ENCODE measurements around the gene NKTR. TPM values are rescaled to one million over a fixed set of nuclear protein-coding genes. Genes with fewer than 3 reads are reported as not detected.

The NKTR gene
- total and polyA plus RNA-seq, 9 of the 15 experiments (the other 6 are each of a cell fraction or from before 2014, with no cell fraction given) = 19.7 to 123 (median 92.6) TPM

DNA sequence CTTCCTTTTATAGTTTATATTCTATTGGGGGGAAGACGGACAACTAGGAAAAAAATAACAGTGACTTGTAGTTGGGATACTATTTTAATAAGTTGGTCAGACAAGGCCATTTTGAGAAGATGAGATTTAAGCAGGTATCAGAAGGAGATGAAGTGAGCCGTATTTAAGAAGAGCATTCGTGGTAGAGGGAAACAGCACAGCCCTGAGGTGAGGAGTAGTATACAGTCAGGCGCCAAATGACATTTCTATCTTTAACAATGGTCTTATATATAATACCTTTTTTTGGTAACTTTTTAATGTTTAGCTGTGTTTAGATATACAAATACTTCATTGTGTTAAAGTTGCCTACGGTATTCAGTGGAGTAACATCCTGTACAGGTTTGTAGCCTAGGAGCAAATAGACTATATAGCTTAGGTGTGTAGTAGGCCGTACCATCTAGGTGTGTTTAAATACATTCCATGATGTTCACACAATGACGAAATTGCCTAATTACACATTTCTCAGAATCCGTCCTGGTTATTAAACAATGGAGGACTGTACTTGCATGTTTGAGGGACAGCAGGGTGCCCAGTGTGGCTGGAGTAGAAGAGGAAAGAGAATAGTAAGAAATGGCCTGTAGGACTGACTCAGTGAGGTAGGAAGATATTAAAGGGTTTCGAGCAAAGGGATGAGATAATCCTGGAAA lies 1.6 kb downstream of the NKTR start (continued):
- TF ChIP-seq TEAD1 (CRISPR knock-in tag; IDR thresholded peaks at IDR 0.05) (peak in 1 of 2 experiments; percentile 24; a peak in 1 of 4 replicates), HIVEP1 (CRISPR knock-in tag; IDR thresholded peaks at IDR 0.05) (no peak), HMG20B (CRISPR knock-in tag; IDR thresholded peaks at IDR 0.05) (no peak), ZNF644 (tag; IDR thresholded peaks at IDR 0.05; ENCODE audit: low read depth) (no peak), CTCF (IDR thresholded peaks at IDR 0.05 in 2 of 3, conservative IDR thresholded peaks at IDR 0.05 in 1 of 3; ENCODE audit: insufficient read depth in 2 of 3, low read depth in 1 of 3, low read length in 3 of 3) (peak; percentile 44 to 54 (median 45); a peak in 5 of 6 replicates), USF1 (CRISPR knock-in tag; IDR thresholded peaks at IDR 0.05) (no peak), POLR2A (conservative IDR thresholded peaks at IDR 0.05) (no peak), ZNF133 (CRISPR knock-in tag; IDR thresholded peaks at IDR 0.05) (no peak), PKNOX1 (IDR thresholded peaks at IDR 0.05) (peak; percentile 36), ATF6 (CRISPR knock-in tag; IDR thresholded peaks at IDR 0.05) (0 out of 2 replicates have a peak, but pooled peaks have one; percentile 29), MLX (CRISPR knock-in tag; conservative IDR thresholded peaks at IDR 0.05) (no peak), KLF6 (CRISPR knock-in tag; IDR thresholded peaks at IDR 0.05; ENCODE audit: borderline replicate concordance) (no peak), FOXJ3 (CRISPR knock-in tag; IDR thresholded peaks at IDR 0.05) (no peak), FOXM1 (IDR thresholded peaks at IDR 0.05; ENCODE audit: low read depth) (no peak), FOXM1 (CRISPR knock-in tag; IDR thresholded peaks at IDR 0.05; ENCODE audit: low read depth) (no peak), HSF4 (CRISPR knock-in tag; IDR thresholded peaks at IDR 0.05; ENCODE audit: borderline replicate concordance) (no peak), ZNF77 (CRISPR knock-in tag; IDR thresholded peaks at IDR 0.05) (no peak)
- TF ChIP-seq, protein P1, sequence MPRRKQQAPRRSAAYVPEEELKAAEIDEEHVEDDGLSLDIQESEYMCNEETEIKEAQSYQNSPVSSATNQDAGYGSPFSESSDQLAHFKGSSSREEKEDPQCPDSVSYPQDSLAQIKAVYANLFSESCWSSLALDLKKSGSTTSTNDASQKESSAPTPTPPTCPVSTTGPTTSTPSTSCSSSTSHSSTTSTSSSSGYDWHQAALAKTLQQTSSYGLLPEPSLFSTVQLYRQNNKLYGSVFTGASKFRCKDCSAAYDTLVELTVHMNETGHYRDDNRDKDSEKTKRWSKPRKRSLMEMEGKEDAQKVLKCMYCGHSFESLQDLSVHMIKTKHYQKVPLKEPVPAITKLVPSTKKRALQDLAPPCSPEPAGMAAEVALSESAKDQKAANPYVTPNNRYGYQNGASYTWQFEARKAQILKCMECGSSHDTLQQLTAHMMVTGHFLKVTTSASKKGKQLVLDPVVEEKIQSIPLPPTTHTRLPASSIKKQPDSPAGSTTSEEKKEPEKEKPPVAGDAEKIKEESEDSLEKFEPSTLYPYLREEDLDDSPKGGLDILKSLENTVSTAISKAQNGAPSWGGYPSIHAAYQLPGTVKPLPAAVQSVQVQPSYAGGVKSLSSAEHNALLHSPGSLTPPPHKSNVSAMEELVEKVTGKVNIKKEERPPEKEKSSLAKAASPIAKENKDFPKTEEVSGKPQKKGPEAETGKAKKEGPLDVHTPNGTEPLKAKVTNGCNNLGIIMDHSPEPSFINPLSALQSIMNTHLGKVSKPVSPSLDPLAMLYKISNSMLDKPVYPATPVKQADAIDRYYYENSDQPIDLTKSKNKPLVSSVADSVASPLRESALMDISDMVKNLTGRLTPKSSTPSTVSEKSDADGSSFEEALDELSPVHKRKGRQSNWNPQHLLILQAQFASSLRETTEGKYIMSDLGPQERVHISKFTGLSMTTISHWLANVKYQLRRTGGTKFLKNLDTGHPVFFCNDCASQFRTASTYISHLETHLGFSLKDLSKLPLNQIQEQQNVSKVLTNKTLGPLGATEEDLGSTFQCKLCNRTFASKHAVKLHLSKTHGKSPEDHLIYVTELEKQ (CRISPR knock-in tag; IDR thresholded peaks at IDR 0.05) = no peak

Data from K562 (cell line).